Measurements from ENCODE around the gene OLFML2B.

The OLFML2B gene

GRCh38 chr1:162003830-162004215 is 19.8 kb downstream of the OLFML2B start:
- DNase-seq, result no peak

GRCh38 chr1:162003061-162003829 is 20.4 kb downstream of the OLFML2B start:
- DNase-seq, result no peak

DNA sequence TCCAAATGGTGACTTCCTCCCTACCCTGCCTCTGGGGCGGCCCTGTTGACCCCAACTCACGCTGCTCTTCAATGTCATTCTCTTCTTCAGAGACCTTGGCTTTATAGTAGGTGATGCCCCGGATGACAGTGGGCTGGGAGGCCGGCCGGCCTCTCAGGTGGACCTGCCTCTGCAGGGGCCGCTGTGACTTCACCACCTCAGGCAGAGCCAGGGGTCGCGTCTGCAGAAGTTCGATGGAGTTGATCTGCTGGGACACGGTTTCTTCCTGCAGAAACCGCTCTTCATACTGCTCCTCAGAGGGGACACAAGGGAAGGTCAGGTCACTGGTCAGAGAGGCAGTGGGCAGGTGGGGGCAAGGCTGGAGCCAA is 23.6 kb downstream of the OLFML2B start:
- DNase-seq, result no peak

- no peak for DNase-seq
Observed at GRCh38 chr1:161999301-162000052, 24.2 kb downstream of the OLFML2B start.

GRCh38 chr1:161998811-161999210 is 24.9 kb downstream of the OLFML2B start:
- DNase-seq, result no peak

- DNase-seq, result no peak
Observed at GRCh38 chr1:161997152-161997551, 26.5 kb downstream of the OLFML2B start.

DNA sequence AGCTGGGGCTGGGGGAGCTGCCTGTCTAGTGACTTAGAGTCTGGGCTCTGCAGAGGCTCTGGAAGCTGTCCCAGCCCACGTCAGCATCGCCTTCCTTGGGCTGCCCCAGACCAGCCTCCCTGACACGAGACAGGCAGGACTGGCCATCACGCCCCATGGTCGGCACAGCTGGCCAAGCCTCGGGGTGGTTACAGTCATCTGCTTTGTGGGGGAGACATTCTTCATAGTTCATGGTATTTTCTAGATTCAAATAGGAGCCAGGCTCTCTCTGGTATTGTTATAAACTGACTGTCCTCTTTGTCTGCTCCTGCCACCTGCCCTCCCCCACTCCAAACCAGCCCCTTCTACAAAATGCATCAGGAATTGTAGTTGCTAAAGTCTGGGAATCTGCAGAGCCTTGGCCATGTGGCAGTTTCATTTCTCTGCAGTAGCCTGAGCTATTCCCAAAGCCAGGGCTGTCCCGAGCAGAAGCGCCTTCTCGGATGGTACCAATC is 29.4 kb downstream of the OLFML2B start:
- no peak for DNase-seq

DNA sequence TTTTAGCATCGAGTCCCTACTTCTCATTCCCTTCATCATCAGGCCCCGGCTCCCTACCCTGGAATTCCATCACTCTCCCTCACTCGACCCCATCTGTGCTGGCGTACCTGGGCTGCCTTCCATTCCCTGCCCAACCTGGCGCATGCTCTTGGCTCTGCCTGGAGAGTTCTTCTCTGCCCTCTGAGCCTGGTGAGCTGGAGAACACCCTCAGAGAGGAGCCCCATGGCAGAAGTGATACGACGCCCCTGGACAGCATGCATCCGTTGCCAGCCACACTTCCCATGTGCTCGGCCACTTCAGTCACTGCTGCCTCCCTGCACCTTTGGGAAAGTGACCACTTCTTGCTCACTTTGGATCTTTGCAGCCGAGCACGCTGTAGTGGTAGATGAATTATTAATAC is 30.1 kb downstream of the OLFML2B start:
- DNase-seq, result no peak

- DNase-seq, result no peak
Observed at GRCh38 chr1:161989786-161990185, 33.9 kb downstream of the OLFML2B start.

GRCh38 chr1:161989108-161989507 is 34.6 kb downstream of the OLFML2B start:
- no peak for DNase-seq

DNA sequence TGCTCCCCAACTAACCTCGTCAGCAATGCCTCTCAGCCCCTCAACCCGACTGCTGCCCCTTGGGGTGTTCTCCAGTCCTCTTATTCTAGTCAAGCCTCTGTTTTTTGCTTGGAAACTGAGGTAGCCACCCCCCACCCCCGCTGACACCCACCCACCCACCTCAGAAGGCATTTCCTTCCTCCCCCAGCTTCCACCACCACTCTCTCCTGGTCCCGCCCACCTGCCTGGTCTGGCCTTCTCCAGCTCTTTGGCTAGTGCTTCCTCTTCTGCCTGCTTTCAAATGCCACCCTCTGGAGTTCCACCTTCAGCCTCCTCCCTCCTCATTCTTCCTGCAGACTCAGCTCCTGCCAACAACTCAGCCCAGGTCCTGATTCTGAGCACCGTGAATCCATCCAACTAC is 35.3 kb downstream of the OLFML2B start:
- no peak for DNase-seq

GRCh38 chr1:161987872-161988271 is 35.8 kb downstream of the OLFML2B start:
- no peak for DNase-seq

GRCh38 chr1:161987303-161987702 is 36.4 kb downstream of the OLFML2B start:
- DNase-seq, result no peak

DNA sequence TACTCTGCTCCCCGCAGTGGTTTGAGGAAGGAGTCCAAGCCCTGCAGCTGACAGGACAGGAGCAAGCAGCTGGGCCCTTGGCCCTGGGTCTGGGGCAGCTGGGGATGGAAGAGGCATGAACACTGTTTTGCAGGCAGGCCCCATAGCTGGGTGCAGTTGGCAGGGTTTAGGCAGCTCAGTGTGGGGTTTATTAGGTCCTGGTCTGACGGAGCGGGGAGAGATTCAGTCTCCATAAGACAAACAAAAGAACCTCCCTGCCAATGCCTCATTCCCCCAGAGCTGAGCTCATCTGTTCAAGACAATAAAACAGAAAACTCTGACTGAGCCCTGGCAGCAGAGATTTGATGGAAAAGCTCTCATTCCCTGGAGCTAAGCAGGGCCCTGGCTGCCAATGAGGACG is 37.3 kb downstream of the OLFML2B start:
- DNase-seq, result no peak

DNA sequence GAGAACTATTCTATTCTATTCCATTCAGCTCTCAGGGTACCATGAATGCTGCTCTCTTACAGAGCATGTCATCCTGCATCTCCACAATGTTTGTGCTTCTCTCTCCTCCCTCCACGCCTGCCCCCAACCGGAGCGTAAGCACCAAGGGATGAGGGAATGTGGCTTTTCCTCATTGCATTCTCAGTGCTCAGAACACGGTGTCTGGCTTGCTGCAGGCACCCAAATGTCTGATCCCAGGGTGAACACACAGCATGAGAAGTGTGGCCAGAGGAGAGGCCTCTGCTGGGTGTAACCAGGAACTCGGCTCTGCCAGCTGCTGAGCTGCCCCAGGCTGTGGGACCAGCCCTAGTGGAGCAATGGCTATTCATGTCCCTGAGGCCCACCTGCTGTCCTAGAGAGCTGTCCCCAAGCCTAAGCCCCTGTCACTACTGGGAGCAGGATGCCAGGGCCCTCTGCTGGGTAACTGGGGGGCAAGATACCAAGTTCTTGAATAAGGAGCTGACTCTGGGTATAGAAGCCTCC is 38.3 kb downstream of the OLFML2B start:
- no peak for DNase-seq

DNA sequence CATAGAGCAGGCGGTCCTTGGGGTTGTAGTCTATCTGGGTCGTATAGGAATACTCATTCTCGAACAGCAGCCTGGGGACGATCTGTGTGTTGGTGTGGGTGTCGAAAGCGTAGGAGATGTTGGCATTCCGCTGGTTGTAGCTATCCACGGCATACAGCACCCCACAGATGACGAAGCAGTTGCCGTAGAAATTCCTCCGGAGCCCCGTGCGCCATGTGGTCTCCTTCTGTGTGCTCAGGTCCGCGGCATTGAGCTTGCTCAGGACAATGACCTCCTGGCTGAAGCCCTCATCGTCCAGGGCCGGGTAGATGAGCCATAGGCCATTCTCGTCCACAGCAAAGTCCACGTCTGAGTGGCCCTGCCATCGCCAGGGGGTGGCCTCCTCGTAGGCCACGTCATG is 39.9 kb downstream of the OLFML2B start:
- no peak for DNase-seq

DNA sequence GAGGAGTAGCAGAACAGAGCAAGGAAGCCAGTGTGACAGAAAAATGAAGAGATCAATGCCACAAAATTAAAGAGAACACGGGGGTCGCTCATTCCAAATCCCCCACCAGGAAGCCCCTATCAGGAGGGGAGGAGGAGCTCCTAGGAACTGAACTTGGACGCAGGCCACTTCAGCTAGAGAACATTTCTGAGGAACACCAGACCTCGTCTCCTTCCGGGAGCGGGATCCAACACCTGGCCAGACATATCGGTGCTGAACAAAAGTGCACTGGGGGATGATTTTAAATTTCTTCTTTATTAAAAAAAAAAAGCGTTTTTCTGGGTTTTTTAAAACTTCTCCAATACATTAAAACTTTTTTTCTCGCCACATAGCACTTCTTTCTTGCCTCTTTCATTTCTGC is 40.8 kb downstream of the OLFML2B start:
- DNase-seq, result no peak

- no peak for DNase-seq
Observed at GRCh38 chr1:161982507-161982895, 41.2 kb downstream of the OLFML2B start.

DNA sequence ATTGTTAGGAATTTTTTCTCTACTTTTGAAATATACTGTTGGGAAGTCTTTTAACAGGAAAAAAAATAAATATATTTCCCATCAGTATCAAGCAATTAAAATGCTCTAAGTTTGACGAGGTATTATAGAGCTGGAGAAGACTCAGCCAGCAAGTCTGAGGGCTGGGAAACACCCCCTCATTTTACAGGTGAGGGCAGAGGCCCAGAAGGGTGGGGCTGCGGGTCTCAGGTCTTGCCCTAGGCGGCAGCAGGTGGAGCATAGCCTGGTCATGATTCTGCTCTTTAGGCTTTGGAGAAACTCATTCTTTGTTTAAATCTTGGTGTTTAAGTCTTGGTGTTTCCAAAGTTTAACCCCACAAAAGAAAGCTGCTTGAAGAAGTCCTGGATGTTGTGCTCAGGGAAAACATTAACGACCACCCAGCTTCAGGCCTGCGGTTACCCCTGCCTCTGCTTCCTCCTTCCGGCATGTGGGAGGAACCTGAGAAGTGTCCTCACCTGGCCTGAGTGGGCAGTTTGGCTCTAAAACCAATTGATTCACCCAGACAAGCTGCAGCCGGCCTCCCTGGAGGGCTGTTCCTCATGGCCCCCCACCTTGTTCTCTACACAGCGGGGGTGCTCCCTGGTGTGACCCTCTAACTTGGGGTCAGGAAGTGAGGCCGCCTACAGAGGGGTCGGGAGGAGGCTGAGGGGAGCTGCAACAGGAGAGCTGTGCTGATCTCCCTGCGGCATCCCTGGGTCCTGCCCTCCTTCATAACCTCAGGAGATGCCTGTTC is 41.7 kb downstream of the OLFML2B start:
- no peak for DNase-seq

GRCh38 chr1:161981126-161981525 is 42.5 kb downstream of the OLFML2B start:
- no peak for DNase-seq

GRCh38 chr1:161978011-161978790 is 45.5 kb downstream of the OLFML2B start:
- DNase-seq, result no peak
